GM18526 (cell line): ENCODE data around the gene SCYGR6.

Experiments used
- POLR2A ChIP-seq: IDR thresholded peaks from 3 replicates; pipeline ENCODE4 v1.6.1; 2011; ENCODE audit not compliant: insufficient read length; ENCODE audit errors: extremely low read depth

SCYGR6 gene

DNA sequence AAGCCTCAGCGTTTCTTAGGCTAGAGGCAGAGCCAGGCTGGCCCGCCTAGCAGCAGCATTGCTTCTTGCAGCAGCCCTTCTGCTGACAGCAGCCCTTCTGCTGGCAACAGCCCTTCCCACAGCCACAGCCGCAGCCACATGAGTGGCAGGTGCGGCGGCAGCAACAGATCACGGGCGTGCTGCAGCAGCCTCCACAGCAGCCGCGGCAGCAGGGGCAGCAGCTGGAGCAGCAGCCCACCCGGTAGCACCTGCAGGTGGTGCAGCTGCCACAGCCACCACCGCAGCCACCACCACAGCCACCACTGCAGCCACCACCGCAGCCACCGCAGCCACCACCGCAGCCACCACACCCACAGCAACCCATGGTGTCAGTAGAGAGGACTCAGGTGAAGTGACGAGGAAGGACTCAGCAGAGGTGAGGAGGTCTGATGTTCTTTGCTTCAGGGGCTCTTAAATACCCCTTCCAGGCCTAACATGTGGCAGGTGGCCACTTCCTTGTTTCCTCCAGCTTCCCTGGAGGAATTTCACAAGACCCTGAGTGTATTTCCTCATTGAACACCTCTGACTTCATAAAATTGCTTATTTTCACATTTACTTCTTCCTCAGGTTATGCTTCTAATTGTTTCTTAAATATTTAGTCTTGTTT is at the start of gene SCYGR6:
Gene SCYGR6, minus strand, starts transcription at position 364 of the 646 bp plus-strand sequence. Its CDS starts 0 bp downstream, at position 364.
- no peak for TF ChIP-seq POLR2A

DNA sequence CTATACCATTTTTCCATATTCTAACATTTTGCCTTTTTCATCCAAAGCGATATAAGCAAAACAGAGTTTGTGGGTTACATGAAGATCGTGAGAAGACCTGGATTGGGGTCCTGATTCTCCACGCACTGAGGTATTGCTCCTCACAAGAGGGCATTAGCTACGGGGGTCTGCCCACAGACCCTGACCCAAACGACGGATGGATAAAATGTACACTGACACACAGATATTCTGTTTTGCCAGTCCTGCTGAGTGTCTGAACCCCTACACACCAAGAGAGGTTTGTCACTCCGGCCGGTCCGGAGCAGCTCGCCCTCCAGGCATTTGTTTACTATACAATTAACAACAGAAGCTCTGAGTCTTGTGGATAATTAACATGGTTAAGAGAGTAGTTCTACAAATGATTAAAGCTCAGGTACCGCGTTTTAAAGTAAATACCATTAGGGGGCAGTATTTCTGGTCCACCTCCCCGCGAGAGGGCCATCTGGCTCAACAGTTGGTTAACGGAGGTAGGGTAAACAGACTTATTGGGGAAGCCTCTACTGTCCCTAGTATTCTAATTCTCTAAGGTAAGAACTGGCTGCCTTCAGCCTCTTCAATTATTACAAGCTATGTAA is 49.6 kb upstream of the SCYGR6 start:
- no peak for TF ChIP-seq POLR2A

- TF ChIP-seq POLR2A: no peak
These were observed 48.4 kb upstream of the SCYGR6 start for GRCh38 chr2:227772932-227773331.

DNA sequence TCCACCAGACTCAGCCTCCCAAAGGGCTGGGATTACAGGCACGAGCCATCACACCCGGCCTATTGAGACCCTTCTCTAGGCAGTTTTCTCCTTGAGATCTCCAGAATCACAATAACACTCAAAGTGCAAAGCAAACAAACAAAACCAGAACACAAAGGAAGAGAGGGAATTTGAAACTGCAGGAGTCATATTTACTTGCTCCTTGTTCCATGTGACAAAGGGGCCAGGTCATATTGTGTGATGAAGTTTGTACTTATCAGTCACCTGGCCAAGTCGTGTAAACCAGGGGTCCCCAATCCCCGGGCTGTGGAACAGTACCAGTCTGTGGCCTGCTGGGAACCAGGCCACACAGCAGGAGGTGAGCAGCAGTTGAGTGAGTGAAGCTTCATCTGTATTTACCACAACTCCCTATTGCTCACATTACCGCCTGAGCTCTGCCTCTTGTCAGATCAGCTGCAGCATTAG is 47.7 kb upstream of the SCYGR6 start:
- no peak for TF ChIP-seq POLR2A

GRCh38 chr2:227767830-227768229 is 43.3 kb upstream of the SCYGR6 start:
- no peak for TF ChIP-seq POLR2A

- no peak for TF ChIP-seq POLR2A
These were observed 41.9 kb upstream of the SCYGR6 start for GRCh38 chr2:227766373-227766883.

GRCh38 chr2:227765788-227766372 is 41.3 kb upstream of the SCYGR6 start:
- TF ChIP-seq POLR2A: no peak

- TF ChIP-seq POLR2A: no peak
These were observed 37.4 kb upstream of the SCYGR6 start for GRCh38 chr2:227761740-227762476.

GRCh38 chr2:227759411-227760118 is 35.0 kb upstream of the SCYGR6 start:
- TF ChIP-seq POLR2A: no peak

GRCh38 chr2:227748079-227748478 is 23.5 kb upstream of the SCYGR6 start:
- no peak for TF ChIP-seq POLR2A

DNA sequence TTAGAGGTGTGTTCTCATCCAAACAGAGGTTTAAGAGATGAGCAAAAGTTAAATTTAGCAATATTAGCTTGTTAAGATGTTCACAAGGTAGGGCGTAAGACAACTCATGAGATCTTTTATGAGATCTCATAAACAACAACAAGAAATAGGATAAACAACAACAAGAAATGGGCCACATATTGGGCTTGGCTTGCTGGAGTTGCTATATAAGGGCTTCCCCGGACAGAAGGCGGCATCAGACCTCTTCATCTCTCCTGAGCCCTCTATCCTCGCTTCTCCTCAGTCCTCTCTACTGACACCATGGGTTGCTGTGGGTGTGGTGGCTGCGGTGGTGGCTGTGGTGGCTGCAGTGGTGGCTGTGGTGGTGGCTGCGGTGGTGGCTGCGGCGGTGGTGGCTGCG is 21.0 kb upstream of the SCYGR6 start, which contains the start of gene SCYGR8:
Gene SCYGR8, plus strand, starts transcription at position 301 of the 400 bp plus-strand sequence. Its CDS starts 0 bp downstream, at position 301.
- TF ChIP-seq POLR2A: no peak

DNA sequence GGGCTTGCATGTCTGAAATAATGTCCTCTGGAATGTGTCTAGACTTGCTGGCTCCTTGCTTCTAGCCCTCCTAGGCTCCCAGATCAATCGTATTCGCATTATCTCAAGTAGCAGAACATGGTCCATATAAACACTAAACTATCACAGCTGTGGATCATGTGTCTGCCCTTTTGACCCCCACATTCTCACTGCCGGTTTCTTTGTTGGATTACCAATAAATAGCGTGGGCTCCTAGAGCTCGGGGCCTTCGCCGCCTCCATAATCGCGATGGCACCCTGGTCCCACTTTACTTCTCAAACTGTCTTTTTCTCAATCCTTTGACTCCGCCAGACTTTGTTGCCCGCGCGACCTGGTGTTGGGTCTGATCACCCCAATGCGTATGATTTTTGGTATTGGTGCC is 14.8 kb upstream of the SCYGR6 start:
- no peak for TF ChIP-seq POLR2A

GRCh38 chr2:227728035-227728434 is 3.5 kb upstream of the SCYGR6 start, which contains the start of gene SCYGR7:
TSS of gene SCYGR7 (plus strand) at chr2:227728335. CDS start at chr2:227728335, 0 bp downstream.
- TF ChIP-seq POLR2A: no peak

GRCh38 chr2:227720680-227721079 is 3.9 kb downstream of the SCYGR6 start:
- TF ChIP-seq POLR2A: no peak

DNA sequence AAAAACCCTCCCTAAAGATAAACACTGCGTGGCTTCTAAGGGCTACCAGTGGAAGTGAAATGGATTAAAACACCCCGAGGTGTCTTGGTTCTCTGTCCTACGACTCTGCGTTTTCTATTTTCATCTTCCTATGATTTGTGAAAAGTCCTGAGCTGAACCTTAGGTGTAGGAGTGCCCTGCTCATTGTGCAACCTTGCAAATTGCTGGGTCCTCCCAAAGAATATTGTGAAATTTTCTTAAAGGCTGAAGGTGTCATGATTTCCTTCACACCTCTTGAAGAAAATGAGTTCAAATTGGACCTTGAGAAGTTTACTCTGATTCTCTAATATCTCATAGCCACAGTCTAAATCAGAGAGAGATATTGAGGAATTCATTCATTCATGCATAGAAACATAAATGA is 4.9 kb downstream of the SCYGR6 start:
- no peak for TF ChIP-seq POLR2A
